Endothelial cell of coronary artery (primary cell): ENCODE results near the gene SHC4. TPM values are rescaled to one million over a fixed set of nuclear protein-coding genes. Genes with fewer than 3 reads are reported as not detected.

Source experiments
- total RNA-seq: library from RNA; depleted of rRNA; stranded (reverse); fragments of >200 nt; gene quantifications from 2 replicates; pipeline ENCODE4 v1.2.3, GENCODE V29; 2014

The SHC4 gene
- 0.09 and 0.54 TPM in 2 replicates for total RNA-seq

GRCh38 chr15:48963524-48964113 is at the start of gene SHC4:
TSS of gene SHC4 (minus strand) at chr15:48963919. CDS start at chr15:48963015, 904 bp downstream.

GRCh38 chr15:48877630-48878595 is 85.8 kb downstream of the SHC4 start, which contains the start of gene EID1:
TSS of gene EID1 (plus strand) at chr15:48878134. CDS start at chr15:48878177, 43 bp downstream.

GRCh38 chr15:48810414-48811324 is 153.1 kb downstream of the SHC4 start, which contains the start of gene CEP152:
TSS of gene CEP152 (minus strand) at chr15:48811069. CDS start at chr15:48805649, 5,420 bp downstream.

Other genes with a start within 250 kb of the SHC4 start
- 6.4 and 7.4 TPM in 2 replicates for gene CEP152, start 152.8 kb downstream of the SHC4 start, total RNA-seq
- gene EID1, start 85.8 kb downstream of the SHC4 start, total RNA-seq: 177 and 195 TPM in 2 replicates
- 16.3 and 25.1 TPM in 2 replicates for gene SECISBP2L, start 82.5 kb upstream of the SHC4 start, total RNA-seq
- 67.7 and 83.6 TPM in 2 replicates for gene COPS2, start 191.7 kb upstream of the SHC4 start, total RNA-seq
- 43.7 and 53.8 TPM in 2 replicates for gene GALK2, start 206.3 kb upstream of the SHC4 start, total RNA-seq